ENCODE results near the gene RHBDL3. TPM values are rescaled to one million over a fixed set of nuclear protein-coding genes. Genes with fewer than 3 reads are reported as not detected.
"Not testable (repeated sequence)": the region's sequence is repeated elsewhere in the genome, so short reads cannot be mapped to it uniquely, and the experiment has no call there.

RHBDL3 gene
- total RNA-seq, 1 experiment from 2014 or later, result 12.5 TPM

GRCh38 chr17:32319548-32319905 is 53.9 kb downstream of the RHBDL3 start:
- no peaks in the 10 kb centered on the region for H3K23me2 ChIP-seq (ENCODE audit: insufficient read length, low read depth, low read length, poor library complexity, severe bottlenecking)
- no peak overlapping the region for H3K23ac ChIP-seq (ENCODE audit: insufficient read length, low read depth, low read length)
- Mint-ChIP-seq H3K4me1 (peaks cover 40 to 47% of the 10 kb centered on the region in 2 experiments), H3K4me3 (no peak overlapping the region), H3K9me3 (no peaks in the 10 kb centered on the region), H3K36me3 (ENCODE audit: insufficient read depth in 1 of 3, low read depth in 3 of 3) (peaks cover 1 to 31% (median 7%) of the 10 kb centered on the region in 3 experiments; a peak in 6 of 7 replicates), H3K27ac (no peak overlapping the region), H3K27me3 (ENCODE audit: low read depth) (peaks cover 3% of the 10 kb centered on the region; the same call in 1 of the 2 replicates)
- TF ChIP-seq, protein P1, sequence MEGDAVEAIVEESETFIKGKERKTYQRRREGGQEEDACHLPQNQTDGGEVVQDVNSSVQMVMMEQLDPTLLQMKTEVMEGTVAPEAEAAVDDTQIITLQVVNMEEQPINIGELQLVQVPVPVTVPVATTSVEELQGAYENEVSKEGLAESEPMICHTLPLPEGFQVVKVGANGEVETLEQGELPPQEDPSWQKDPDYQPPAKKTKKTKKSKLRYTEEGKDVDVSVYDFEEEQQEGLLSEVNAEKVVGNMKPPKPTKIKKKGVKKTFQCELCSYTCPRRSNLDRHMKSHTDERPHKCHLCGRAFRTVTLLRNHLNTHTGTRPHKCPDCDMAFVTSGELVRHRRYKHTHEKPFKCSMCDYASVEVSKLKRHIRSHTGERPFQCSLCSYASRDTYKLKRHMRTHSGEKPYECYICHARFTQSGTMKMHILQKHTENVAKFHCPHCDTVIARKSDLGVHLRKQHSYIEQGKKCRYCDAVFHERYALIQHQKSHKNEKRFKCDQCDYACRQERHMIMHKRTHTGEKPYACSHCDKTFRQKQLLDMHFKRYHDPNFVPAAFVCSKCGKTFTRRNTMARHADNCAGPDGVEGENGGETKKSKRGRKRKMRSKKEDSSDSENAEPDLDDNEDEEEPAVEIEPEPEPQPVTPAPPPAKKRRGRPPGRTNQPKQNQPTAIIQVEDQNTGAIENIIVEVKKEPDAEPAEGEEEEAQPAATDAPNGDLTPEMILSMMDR (conservative IDR thresholded peaks at IDR 0.05), result peak; percentile 97
- H4K5ac ChIP-seq (ENCODE audit: insufficient read length, low read depth, low read length), result no peak overlapping the region
- no peaks in the 10 kb centered on the region; the same call in 1 of the 2 replicates for H3K4me1 ChIP-seq (ENCODE audit: insufficient read depth, low read length)
- no peak overlapping the region for H2BK15ac ChIP-seq (ENCODE audit: low read depth, low read length)
- H3K4ac ChIP-seq (ENCODE audit: low read depth, low read length), result no peak overlapping the region
- H3K27me3 ChIP-seq (ENCODE audit: insufficient read depth, low read length), result no peaks in the 10 kb centered on the region
- H4K20me1 ChIP-seq (ENCODE audit: control insufficient read depth, insufficient read depth, insufficient read length), result no peaks in the 10 kb centered on the region
- H2BK12ac ChIP-seq (ENCODE audit: insufficient read length, low read depth, low read length), result no peak overlapping the region
- no peak overlapping the region for H3T11ph ChIP-seq (ENCODE audit: low read length)
- H3K18ac ChIP-seq (ENCODE audit: insufficient read length, low read depth, low read length), result no peak overlapping the region
- H3K27ac ChIP-seq (ENCODE audit: insufficient read length, low read depth, low read length), result no peak overlapping the region
- no peaks in the 10 kb centered on the region; the same call in 1 of the 2 replicates for H3K79me2 ChIP-seq (ENCODE audit: insufficient read depth, low read length)
- H3K79me1 ChIP-seq (ENCODE audit: insufficient read depth, low read depth, low read length, poor library complexity, severe bottlenecking), result no peaks in the 10 kb centered on the region
- H3K4me2 ChIP-seq (ENCODE audit: insufficient read depth, insufficient read length, low read length), result no peak overlapping the region
- H2BK120ac ChIP-seq (ENCODE audit: low read depth, low read length, poor library complexity, severe bottlenecking), result no peak overlapping the region
- H3K56ac ChIP-seq (ENCODE audit: insufficient read length, low read depth, low read length), result no peak overlapping the region
- no peak overlapping the region for H2BK20ac ChIP-seq (ENCODE audit: low read depth, low read length, poor library complexity, severe bottlenecking)
- peak; percentile 91 for DNase-seq
- no peak overlapping the region for H2BK5ac ChIP-seq (ENCODE audit: insufficient read length, low read length)
- no peak overlapping the region for H4K91ac ChIP-seq (ENCODE audit: insufficient read length, low read depth, low read length)
- no peak overlapping the region for H2AFZ ChIP-seq (ENCODE audit: low read length)
- no peak overlapping the region for H4K8ac ChIP-seq (replicated peaks; ENCODE audit: insufficient read length, low read depth, low read length)
- no peak overlapping the region for H2AK5ac ChIP-seq (ENCODE audit: insufficient read length, low read length)
- H3K9me3 ChIP-seq (ENCODE audit: control insufficient read depth, low read depth, low read length), result no peaks in the 10 kb centered on the region
- no CpG with 5 or more reads among the region's 5 CpGs for WGBS (ENCODE audit: extremely low coverage, insufficient read length, low lambda C conversion rate)
- H3K9ac ChIP-seq (ENCODE audit: extremely low read depth, insufficient read length, low read length), result no peak overlapping the region
- H3K14ac ChIP-seq (ENCODE audit: insufficient read depth, low read length), result no peak overlapping the region

- not testable (repeated sequence) for H4K91ac ChIP-seq (ENCODE audit: insufficient read length, low read depth, low read length); H3K9me3 ChIP-seq (ENCODE audit: control insufficient read depth, low read depth, low read length); H3K4me1 ChIP-seq (ENCODE audit: insufficient read depth, low read length); H4K20me1 ChIP-seq (ENCODE audit: control insufficient read depth, insufficient read depth, insufficient read length); H3K4me3 Mint-ChIP-seq; H3K18ac ChIP-seq (ENCODE audit: insufficient read length, low read depth, low read length); H2BK5ac ChIP-seq (ENCODE audit: insufficient read length, low read length); H2AK5ac ChIP-seq (ENCODE audit: insufficient read length, low read length); H2BK12ac ChIP-seq (ENCODE audit: insufficient read length, low read depth, low read length); H3K9ac ChIP-seq (ENCODE audit: extremely low read depth, insufficient read length, low read length); H3K4me2 ChIP-seq (ENCODE audit: insufficient read depth, insufficient read length, low read length); H3K23me2 ChIP-seq (ENCODE audit: insufficient read length, low read depth, low read length, poor library complexity, severe bottlenecking); H3K27ac ChIP-seq (ENCODE audit: insufficient read length, low read depth, low read length); H4K5ac ChIP-seq (ENCODE audit: insufficient read length, low read depth, low read length); H3T11ph ChIP-seq (ENCODE audit: low read length); H4K8ac ChIP-seq (replicated peaks; ENCODE audit: insufficient read length, low read depth, low read length); H2BK15ac ChIP-seq (ENCODE audit: low read depth, low read length); H2BK20ac ChIP-seq (ENCODE audit: low read depth, low read length, poor library complexity, severe bottlenecking); H2BK120ac ChIP-seq (ENCODE audit: low read depth, low read length, poor library complexity, severe bottlenecking); H3K79me1 ChIP-seq (ENCODE audit: insufficient read depth, low read depth, low read length, poor library complexity, severe bottlenecking); H3K14ac ChIP-seq (ENCODE audit: insufficient read depth, low read length); H3K23ac ChIP-seq (ENCODE audit: insufficient read length, low read depth, low read length); H3K9me3 Mint-ChIP-seq; H3K27me3 Mint-ChIP-seq (ENCODE audit: low read depth); H3K56ac ChIP-seq (ENCODE audit: insufficient read length, low read depth, low read length); H3K27ac Mint-ChIP-seq; H3K79me2 ChIP-seq (ENCODE audit: insufficient read depth, low read length); H3K27me3 ChIP-seq (ENCODE audit: insufficient read depth, low read length); H3K4ac ChIP-seq (ENCODE audit: low read depth, low read length); H2AFZ ChIP-seq (ENCODE audit: low read length)
- no CpG with 5 or more reads among the region's 6 CpGs for WGBS (ENCODE audit: extremely low coverage, insufficient read length, low lambda C conversion rate)
- Mint-ChIP-seq H3K4me1 (peaks cover 37 to 45% of the 10 kb centered on the region in 2 experiments), H3K36me3 (ENCODE audit: insufficient read depth in 1 of 3, low read depth in 3 of 3) (peaks cover 1 to 31% (median 7%) of the 10 kb centered on the region in 3 experiments; a peak in 6 of 7 replicates)
- DNase-seq, result peak; percentile 17
Measured at GRCh38 chr17:32320080-32320479, 54.4 kb downstream of the RHBDL3 start.
